ENCODE results near the gene SET.
A peak's percentile ranks its signal among the peaks of the same experiment; 100 is the strongest.

Gene SET

DNA sequence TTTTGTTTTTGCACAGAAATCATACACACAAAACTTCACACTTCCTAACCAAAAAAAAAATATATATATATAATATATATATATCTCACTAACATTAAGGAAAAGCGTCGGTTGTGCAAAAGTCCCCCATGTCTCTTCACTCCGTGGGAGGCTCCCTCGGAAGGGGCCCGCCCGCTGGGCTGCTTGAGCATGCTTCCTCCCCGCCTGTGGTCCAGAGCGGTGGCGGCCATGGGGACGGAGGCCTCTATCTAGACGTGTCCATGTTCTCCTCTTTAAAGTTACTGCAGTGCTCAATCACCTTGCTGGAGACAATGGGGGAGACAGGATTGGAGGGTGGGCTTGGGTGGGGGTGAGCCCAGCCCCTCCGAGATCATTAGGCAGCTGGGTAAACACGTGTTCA, 42.1 kb downstream of the SET start:
- no peak for DNase-seq (ENCODE audit: low spot score)

DNA sequence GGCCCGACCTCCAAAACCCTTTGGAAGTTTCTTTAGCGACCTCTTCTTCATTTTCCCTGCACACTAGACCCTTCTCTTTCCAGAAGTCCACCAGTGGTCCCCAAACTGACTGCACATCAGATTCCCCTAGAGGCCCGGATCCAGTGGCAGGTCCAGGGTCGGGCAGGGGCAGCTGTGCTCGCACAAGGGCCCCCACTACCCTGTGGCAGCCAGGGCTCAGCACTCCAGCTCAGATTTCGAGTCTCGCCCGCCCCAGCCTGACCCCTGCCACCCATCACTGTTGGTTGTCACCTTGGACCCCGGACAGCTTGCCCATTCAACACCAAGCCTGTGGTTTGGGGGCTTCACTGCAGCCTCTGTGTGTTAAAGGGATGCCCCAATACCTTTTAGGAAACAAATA, 42.7 kb downstream of the SET start:
- DNase-seq (ENCODE audit: low spot score): no peak

DNA sequence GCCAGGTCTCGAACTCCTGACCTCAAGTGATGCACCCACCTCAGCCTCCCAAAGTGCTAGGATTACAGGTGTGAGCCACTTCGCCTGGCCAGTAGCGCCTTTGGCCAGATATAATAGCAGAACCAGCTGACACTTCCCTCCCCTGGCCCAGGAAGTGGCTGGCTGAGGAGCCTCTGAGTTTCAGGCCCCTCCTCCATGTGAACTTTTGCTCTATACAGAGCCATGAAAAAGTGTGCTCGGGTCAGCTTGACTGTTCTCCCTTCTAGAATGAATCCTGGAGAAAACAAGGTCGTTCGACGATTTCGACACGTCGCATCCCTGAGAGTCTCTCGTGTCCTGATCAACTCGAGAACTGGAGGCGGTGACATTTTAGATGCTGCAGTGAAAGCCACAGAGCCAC, 43.6 kb downstream of the SET start:
- DNase-seq (ENCODE audit: low spot score): no peak

DNA sequence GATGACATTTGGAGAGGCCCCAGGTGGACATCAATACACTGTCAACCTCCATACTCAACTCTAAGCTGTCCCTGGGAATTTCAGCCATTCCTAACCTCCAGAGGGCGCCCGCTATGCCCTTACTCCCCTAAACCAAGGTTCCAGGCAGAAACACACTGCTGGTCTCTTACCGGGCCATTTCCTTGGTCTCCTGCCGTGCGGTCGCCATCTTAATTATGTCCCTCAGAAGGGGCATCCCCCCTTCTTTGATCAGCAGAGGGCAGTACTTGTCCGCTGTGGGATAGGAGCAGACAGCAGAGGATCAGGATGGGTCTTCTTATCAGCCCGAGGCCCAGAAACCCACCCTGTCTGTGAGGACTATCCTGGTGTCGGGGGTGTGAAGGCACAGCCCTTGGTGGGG, 44.2 kb downstream of the SET start:
- peak; percentile 55 for DNase-seq (ENCODE audit: low spot score)

DNA sequence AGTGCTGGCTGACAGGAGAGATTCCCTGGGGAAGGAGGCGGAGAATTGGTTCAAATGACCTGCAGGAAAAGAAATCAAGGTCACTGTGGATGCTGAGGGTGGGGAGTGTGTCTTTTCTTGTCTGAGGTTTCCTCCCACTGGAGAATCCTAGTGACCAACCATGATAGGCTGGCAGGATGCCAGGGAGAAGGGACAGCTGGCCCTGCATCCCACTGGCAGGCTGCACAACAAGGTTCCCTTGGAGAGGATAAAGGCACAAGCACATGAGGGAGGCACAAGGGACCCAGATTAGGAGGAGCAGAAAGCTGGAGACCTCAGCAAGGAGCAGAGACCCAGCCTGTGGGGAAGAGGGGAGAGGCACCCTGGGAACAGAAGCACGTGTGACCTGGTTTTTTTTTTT, 46.4 kb downstream of the SET start:
- peak; percentile 35 for DNase-seq (ENCODE audit: low spot score)

DNA sequence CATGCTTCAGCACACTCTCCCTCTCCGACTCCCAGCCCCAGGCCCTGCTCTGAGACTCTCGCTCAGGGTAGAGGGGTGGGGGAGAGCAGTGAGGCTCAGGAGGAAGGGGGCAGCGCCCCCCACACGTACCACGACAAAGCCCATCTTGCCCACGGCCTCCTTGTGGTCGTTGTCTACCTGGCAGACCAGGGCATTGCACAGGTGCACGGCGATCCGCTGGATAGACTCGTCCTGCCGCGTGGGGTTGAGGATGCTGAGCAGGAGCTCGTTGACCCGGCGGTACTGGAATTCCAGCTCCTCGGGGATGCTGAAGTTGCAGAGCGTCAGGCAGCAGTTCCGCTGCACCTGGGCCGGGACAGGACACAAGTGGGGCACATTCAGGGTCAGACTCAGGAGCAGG, 53.4 kb downstream of the SET start:
- no peak for DNase-seq (ENCODE audit: low spot score)

DNA sequence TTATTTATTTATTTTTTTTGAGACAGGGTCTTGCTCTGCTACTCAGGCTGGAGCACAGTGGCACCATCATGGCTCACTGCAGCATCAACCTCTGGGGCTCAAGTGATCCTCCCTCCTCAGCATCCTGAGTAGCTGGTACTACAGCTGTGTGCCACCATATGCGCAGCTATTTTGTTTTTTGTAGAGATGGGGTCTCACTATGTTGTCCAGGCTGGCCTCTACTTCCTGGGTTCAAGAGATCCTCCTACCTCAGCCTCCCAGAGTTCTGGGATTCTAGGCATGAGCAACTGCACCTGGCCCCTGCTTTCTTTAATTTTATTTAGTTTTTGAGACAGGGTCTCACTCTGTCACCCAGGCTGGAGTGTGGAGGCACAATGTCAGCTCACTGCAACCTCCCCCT, 54.4 kb downstream of the SET start:
- no peak for DNase-seq (ENCODE audit: low spot score)

All from globus pallidus (tissue), 1 donor.